ENCODE data around the gene LRRC3B.
A peak's percentile ranks its signal among the peaks of the same experiment; 100 is the strongest.
"Not testable (repeated sequence)": the region's sequence is repeated elsewhere in the genome, so short reads cannot be mapped to it uniquely, and the experiment has no call there.

Gene LRRC3B, protein sequence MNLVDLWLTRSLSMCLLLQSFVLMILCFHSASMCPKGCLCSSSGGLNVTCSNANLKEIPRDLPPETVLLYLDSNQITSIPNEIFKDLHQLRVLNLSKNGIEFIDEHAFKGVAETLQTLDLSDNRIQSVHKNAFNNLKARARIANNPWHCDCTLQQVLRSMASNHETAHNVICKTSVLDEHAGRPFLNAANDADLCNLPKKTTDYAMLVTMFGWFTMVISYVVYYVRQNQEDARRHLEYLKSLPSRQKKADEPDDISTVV

GRCh38 chr3:26622621-26623418 lies at the start of gene LRRC3B:
TSS of gene LRRC3B (plus strand) at chr3:26622772. CDS start at chr3:26709673, 86,901 bp downstream.
- in situ Hi-C loops (cut with MboI; ENCODE audit: low pct_unique_long_range_greater_than_20kb, low sequenced_read_pairs) = no loop called here
- DNase-seq = no peak

GRCh38 chr3:26574766-26575165 lies 47.8 kb upstream of the LRRC3B start:
- no peak for DNase-seq
- in situ Hi-C loops (cut with MboI; ENCODE audit: low pct_unique_long_range_greater_than_20kb, low sequenced_read_pairs) = no loop called here

DNA sequence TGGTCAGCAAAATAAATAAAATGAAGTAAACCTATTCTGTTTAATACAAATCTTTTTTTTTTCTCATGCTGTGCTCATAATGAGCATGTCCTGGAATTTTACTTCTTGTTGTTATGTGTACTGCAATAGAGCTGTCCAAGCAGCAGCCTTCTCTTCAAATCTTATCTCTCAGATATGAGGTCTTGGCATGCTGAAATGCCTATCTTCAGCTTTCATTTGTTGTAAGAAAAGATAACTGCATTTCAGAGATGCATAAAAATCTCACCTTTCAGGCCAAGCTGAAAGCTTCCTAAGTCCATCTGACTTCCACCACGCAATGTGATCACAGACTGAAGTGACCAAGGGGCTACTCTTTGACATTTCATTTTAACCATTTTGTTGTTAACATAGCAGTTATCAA lies 43.5 kb upstream of the LRRC3B start:
- DNase-seq = no peak
- in situ Hi-C loops (cut with MboI; ENCODE audit: low pct_unique_long_range_greater_than_20kb, low sequenced_read_pairs) = no loop called here

DNA sequence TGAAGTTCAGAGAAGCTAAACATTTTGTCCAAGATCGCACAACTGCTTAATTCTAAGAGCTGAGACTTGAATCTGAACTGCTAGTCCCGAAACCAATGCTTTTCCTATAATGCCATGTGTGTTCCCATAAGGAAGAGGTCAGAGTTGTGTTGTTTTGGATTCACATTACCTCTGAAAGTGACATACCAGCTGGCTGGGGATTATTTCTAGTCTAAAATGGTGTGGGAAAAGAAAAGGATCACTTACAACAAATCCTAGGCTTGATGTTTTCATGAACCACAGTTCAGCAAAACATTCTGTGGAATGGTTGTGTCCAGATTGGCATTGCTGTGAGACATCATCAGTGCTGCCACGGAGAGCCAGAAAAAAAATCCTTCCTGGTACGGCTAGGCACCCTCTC lies 35.0 kb upstream of the LRRC3B start:
- in situ Hi-C loops (cut with MboI; ENCODE audit: low pct_unique_long_range_greater_than_20kb, low sequenced_read_pairs) = no loop called here
- no peak for DNase-seq

GRCh38 chr3:26588931-26589330 lies 33.6 kb upstream of the LRRC3B start:
- in situ Hi-C loops (cut with MboI; ENCODE audit: low pct_unique_long_range_greater_than_20kb, low sequenced_read_pairs) = no loop called here
- DNase-seq = no peak

GRCh38 chr3:26589678-26590077 lies 32.9 kb upstream of the LRRC3B start:
- in situ Hi-C loops (cut with MboI; ENCODE audit: low pct_unique_long_range_greater_than_20kb, low sequenced_read_pairs) = no loop called here
- DNase-seq = no peak

- no peak for DNase-seq
- in situ Hi-C loops (cut with MboI; ENCODE audit: low pct_unique_long_range_greater_than_20kb, low sequenced_read_pairs) = no loop called here
These were observed 31.6 kb upstream of the LRRC3B start for GRCh38 chr3:26590919-26591484.

DNA sequence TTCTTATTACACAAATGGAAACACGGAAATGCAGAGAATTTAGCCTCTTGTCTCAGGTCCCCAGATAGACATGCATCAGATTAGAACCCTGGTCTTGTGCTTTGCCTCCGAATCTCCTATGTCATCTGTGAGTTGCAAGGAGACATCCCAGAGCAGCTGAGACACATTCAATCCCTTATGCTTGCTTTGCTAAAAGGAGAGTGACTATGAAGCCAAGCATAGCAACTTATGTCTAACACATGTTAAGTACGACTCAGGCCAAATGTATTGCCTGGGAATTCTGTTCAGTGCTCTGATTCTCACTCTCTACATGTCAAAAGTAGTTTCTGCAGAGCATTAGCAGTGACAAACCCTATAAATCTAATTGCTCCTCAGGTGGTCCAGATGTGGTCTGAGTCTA lies 30.6 kb upstream of the LRRC3B start:
- in situ Hi-C loops (cut with MboI; ENCODE audit: low pct_unique_long_range_greater_than_20kb, low sequenced_read_pairs) = no loop called here
- DNase-seq = no peak

GRCh38 chr3:26592451-26592850 lies 30.1 kb upstream of the LRRC3B start:
- in situ Hi-C loops (cut with MboI; ENCODE audit: low pct_unique_long_range_greater_than_20kb, low sequenced_read_pairs) = no loop called here
- DNase-seq = no peak

DNA sequence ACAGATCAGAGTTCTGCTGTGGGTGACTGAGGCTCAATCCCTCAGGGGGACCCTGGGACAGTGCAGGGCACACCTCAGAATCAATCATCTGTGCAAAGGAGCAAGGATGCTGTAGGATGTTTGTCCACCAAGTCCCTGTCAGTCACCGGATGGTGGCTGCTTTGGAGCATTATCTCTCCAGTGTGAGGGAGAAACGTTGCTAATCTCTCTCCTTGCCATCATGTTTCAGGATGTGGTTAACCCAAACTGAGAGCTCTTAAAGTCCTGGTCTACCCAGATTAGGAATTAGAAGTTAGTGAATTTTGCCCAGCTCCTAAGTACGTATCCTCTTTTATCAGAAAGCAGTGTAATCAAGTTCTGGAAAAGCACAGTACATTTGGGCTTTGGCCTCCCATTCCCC lies 26.2 kb upstream of the LRRC3B start:
- peak; percentile 1 for DNase-seq
- in situ Hi-C loops (cut with MboI; ENCODE audit: low pct_unique_long_range_greater_than_20kb, low sequenced_read_pairs) = no loop called here

DNA sequence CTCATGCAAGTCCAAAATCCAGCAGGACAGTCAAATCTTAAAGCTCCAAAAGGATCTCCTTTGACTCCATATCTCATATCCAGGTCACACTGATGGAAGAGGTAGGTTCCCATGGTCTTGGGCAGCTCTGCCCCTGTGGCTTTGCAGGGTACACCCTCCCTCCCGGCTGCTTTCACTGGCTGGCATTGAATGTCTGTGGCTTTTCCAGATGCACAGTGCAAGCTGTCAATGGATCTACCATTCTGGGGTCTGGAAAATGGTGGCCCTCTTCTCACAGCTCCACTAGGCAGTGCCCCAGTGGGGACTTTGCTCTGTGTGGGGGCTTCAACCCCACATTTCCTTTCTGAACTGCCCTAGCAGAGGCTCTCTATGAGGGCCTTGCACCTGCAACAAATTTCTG lies 19.3 kb upstream of the LRRC3B start:
- DNase-seq; in situ Hi-C loops (cut with MboI; ENCODE audit: low pct_unique_long_range_greater_than_20kb, low sequenced_read_pairs): not testable (repeated sequence)

DNA sequence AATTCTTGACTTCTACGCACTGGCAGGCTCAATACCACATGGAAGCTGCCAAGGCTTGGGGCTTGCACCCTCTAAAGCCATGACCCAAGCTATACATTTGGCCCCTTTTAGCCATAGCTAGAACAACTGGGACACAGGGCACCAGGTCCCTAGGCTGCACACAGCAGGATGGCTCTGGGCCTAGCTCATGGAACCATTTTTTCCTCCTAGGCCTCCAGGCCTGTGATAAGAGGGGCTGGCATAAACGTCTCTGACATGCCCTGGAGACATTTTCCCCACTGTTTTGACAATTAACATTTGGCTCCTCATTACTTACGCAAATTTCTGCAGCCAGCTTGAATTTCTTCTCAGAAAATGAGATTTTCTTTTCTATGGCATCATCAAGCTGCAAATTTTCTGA lies 18.8 kb upstream of the LRRC3B start:
- in situ Hi-C loops (cut with MboI; ENCODE audit: low pct_unique_long_range_greater_than_20kb, low sequenced_read_pairs); DNase-seq: not testable (repeated sequence)

DNA sequence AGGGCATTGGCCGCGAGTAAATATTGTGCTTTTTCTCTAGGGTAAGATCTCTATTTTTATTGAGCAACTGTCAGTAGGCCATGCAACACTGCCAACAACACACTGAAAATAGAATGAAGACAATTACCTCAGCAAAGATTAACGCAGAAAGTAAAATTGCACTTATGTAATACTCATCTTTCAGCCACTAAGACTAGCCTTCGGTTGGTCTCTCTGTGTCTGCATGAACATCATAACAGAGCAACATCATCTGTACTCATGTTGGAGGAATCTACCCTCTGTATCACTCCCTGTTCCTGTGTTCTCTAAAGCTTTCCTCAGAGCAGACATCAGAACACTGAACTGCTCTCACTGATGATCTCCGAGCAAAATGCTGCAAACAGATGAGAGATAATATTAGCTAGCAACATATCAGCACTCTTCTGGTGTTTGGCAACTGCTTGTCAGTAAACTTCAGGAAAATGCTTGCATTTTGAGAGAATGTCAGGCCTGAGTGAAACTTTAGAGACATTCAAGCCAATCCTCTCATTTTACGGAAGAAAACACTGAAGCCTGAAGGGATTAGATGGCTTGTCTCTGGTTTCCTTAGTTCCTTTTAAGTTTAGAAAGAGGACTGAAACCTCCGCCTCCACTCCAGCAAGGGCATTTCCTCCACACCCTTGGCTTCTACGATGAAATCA lies 8.4 kb upstream of the LRRC3B start:
- DNase-seq = no peak
- in situ Hi-C loops (cut with MboI; ENCODE audit: low pct_unique_long_range_greater_than_20kb, low sequenced_read_pairs) = no loop called here

GRCh38 chr3:26621176-26621575 lies 1.4 kb upstream of the LRRC3B start:
- in situ Hi-C loops (cut with MboI; ENCODE audit: low pct_unique_long_range_greater_than_20kb, low sequenced_read_pairs) = no loop called here
- DNase-seq = no peak

- no peak for DNase-seq
- in situ Hi-C loops (cut with MboI; ENCODE audit: low pct_unique_long_range_greater_than_20kb, low sequenced_read_pairs) = no loop called here
These were observed 509 bp upstream of the LRRC3B start for GRCh38 chr3:26621906-26622620.

DNA sequence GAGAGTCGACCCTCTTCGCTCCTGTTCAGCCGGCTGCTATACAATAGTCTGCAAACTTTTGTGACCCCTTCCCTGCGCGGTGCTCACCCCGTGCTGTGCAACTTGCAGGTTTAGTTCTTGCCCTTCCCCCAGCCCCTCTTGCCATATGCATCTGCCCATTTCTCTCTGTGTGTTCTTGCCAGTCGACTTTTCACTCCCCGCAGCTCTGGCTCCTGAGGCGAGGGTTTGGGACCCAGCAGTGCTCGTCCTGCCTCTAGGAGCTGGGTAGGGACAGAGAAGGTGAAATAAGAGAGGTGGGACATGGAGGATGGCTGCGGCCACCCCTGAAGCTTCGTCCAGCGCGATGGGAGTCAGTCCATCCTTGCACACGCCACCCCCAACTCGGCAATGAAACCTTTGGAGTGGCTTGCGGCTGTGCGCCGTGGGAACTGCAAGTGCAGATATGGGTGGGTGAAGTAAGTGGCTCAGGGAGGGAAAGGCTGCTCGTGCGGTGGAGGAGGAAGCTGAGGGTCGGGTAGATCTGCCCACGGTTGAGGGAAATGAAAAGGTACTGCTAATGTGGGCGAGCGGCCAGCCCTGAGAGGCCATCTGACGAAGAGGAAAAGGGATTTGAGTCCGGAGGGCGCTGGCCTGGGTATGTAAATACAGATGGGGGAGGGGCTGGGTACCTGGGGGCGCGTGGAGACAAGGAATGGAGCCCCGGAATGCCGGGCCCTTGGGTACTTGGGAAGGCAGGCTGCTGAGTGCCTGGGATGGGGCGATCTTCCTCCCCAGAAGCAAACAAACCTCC lies 1.0 kb downstream of the LRRC3B start:
- DNase-seq = no peak
- in situ Hi-C loops (cut with MboI; ENCODE audit: low pct_unique_long_range_greater_than_20kb, low sequenced_read_pairs) = no loop called here

DNA sequence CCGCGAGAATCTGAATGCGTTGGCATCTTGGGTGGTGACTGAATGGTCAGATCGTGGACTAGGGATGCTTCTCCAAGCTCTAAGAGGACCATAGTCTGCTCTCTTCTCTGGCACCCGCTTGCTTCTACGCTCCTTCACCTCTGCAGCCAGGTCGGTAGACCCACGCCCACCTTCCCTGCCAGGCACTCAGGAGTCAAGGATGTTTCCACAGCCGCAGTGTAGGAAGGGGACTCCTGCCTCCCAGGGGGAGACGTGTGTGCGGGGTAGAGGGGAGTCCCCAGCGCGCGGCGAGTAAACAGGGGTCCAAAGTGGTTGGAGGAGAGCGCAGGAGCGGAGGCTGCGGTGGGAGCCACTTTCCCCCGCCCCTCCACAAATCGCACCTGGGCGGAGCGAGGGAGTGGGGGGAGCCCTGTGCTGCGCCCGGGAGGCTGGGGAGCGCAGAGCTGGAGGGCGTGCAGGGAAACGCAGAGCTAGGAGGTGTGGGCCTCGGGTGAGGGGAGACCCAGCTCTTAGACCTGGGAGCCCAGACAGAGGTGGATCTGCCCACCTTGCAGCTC lies 1.7 kb downstream of the LRRC3B start:
- no peak for DNase-seq

DNA sequence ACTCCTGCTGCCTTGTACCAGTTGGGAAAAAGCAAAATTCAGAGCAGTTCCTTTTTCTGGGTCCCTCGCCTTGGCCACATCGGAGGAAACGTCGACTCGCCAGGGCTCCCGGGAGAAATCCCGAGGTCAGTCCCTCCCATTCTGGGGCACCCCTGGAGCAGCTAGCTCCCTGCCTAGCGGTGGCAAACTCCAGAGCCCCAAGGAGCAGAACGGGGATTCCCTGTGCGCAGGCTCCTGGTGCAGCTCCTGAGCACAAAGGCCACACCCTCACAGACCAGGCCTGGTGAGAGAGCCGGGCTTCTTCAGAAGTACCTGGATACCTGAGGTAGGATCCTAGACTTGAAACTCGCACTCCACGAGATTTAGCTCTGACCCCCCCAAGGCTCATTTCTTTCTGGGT lies 2.6 kb downstream of the LRRC3B start:
- no peak for DNase-seq
- in situ Hi-C loops (cut with MboI; ENCODE audit: low pct_unique_long_range_greater_than_20kb, low sequenced_read_pairs) = no loop called here

More for the DNA sequence above, 1.7 kb downstream of the LRRC3B start:
- in situ Hi-C loops (cut with MboI; ENCODE audit: low pct_unique_long_range_greater_than_20kb, low sequenced_read_pairs) = no loop called here

Measured in KBM-7 (cell line).